SK-N-SH (cell line): Measurements from ENCODE around the gene ARHGEF28.

Source experiments
- SMC3 ChIP-seq: IDR thresholded peaks from 2 replicates; pipeline ENCODE4 v1.6.1; 2012; ENCODE audit warnings: low read depth, low read length, improper control_type of control experiment
- TF ChIP-seq, protein P1 (sequence below): fragments of 200-600 bp; sonication (generic); IDR thresholded peaks from 2 replicates; pipeline ENCODE4 v1.6.1; 2017; ENCODE audit warnings: antibody characterized with exemption, mild to moderate bottlenecking, moderate library complexity

- no peak for TF ChIP-seq SMC3
- TF ChIP-seq, protein P1, sequence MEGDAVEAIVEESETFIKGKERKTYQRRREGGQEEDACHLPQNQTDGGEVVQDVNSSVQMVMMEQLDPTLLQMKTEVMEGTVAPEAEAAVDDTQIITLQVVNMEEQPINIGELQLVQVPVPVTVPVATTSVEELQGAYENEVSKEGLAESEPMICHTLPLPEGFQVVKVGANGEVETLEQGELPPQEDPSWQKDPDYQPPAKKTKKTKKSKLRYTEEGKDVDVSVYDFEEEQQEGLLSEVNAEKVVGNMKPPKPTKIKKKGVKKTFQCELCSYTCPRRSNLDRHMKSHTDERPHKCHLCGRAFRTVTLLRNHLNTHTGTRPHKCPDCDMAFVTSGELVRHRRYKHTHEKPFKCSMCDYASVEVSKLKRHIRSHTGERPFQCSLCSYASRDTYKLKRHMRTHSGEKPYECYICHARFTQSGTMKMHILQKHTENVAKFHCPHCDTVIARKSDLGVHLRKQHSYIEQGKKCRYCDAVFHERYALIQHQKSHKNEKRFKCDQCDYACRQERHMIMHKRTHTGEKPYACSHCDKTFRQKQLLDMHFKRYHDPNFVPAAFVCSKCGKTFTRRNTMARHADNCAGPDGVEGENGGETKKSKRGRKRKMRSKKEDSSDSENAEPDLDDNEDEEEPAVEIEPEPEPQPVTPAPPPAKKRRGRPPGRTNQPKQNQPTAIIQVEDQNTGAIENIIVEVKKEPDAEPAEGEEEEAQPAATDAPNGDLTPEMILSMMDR, result no peak
Measured at GRCh38 chr5:73652391-73652790, 26.4 kb downstream of the ARHGEF28 start.
